PC-3 (cell line): Measurements from ENCODE around the gene SSTR5. TPM values are rescaled to one million over a fixed set of nuclear protein-coding genes. Genes with fewer than 3 reads are reported as not detected.

Experiments
- ATAC-seq: fragments of 200-7000 bp; cut with Tn5 transposase; 2 replicates; pipeline ENCODE4 v1.9.1; 2020; ENCODE audit warnings: mild to moderate bottlenecking, moderate library complexity
- BruUV-seq: library from RNA; stranded (reverse); fragments of 400-500 nt; replicated peaks from 2 replicates; lab custom pipeline; 2021; lab: Mats Ljungman, UMichigan
- CTCF ChIA-PET: fragments of 300-600 bp; sonication (Branson Sonifier 250); formaldehyde crosslinking; loops from one replicate; lab custom pipeline; 2022; ENCODE audit warnings: antibody characterized with exemption; lab: Charles Lee
- POLR2A ChIA-PET: fragments of 300-600 bp; sonication (Branson Sonifier 250); formaldehyde crosslinking; loops from one replicate; lab custom pipeline; 2022; ENCODE audit warnings: antibody characterized with exemption; ENCODE audit not compliant: unreplicated experiment; lab: Charles Lee
- DNase-seq: peaks from one replicate; pipeline ENCODE4 v3.0.0-alpha.2; 2015
- H2AFZ ChIP-seq: fragments of 300-600 bp; sonication (generic); 2 replicates; pipeline ENCODE4 v1.6.0; 2016; ENCODE audit warnings: antibody characterized with exemption, low read length
- H3F3A ChIP-seq: fragments of 300-600 bp; sonication (generic); one replicate; pipeline ENCODE4 v1.6.0; 2017; ENCODE audit warnings: antibody characterized with exemption, low read length, control low read depth, mild to moderate bottlenecking; ENCODE audit not compliant: unreplicated experiment
- H3K27ac ChIP-seq: fragments of 300-600 bp; sonication (generic); 2 replicates; pipeline ENCODE4 v1.5.1; 2016; ENCODE audit warnings: mild to moderate bottlenecking, low read length
- H3K27me3 ChIP-seq: fragments of 300-600 bp; sonication (generic); 2 replicates; pipeline ENCODE4 v1.6.1; 2016; ENCODE audit warnings: low read length, mixed read lengths
- H3K36me3 ChIP-seq: fragments of 300-600 bp; sonication (generic); 2 replicates; pipeline ENCODE4 v1.6.1; 2016; ENCODE audit warnings: low read depth, mixed run types, low read length, mixed read lengths
- H3K4me1 ChIP-seq: fragments of 300-600 bp; sonication (generic); 2 replicates; pipeline ENCODE4 v1.5.1; 2016; ENCODE audit warnings: low read length; ENCODE audit not compliant: insufficient read depth
- H3K4me2 ChIP-seq: fragments of 300-600 bp; sonication (generic); 2 replicates; pipeline ENCODE4 v1.6.0; 2016; ENCODE audit warnings: low read length
- H3K4me3 ChIP-seq: fragments of 300-600 bp; sonication (generic); 2 replicates; pipeline ENCODE4 v1.5.1; 2016; ENCODE audit warnings: mild to moderate bottlenecking, low read length, mixed read lengths
- H3K79me2 ChIP-seq: fragments of 300-600 bp; sonication (generic); 2 replicates; pipeline ENCODE4 v1.6.1; 2017; ENCODE audit warnings: low read length, mixed read lengths
- H3K9ac ChIP-seq: fragments of 300-600 bp; sonication (generic); 2 replicates; pipeline ENCODE4 v1.6.0; 2016; ENCODE audit warnings: mild to moderate bottlenecking, low read length
- H3K9me2 ChIP-seq: fragments of 300-600 bp; sonication (generic); replicated peaks from 2 replicates; pipeline ENCODE4 v1.6.1; 2016; ENCODE audit warnings: mixed run types, low read length, mixed read lengths
- H3K9me3 ChIP-seq: fragments of 300-600 bp; sonication (generic); 2 replicates; pipeline ENCODE4 v1.6.1; 2016; ENCODE audit warnings: low read length, mixed read lengths
- H4K20me1 ChIP-seq: fragments of 300-600 bp; sonication (generic); 2 replicates; pipeline ENCODE4 v1.6.1; 2016; ENCODE audit warnings: low read length, mixed read lengths
- CTCF ChIP-seq: fragments of 300-600 bp; sonication (generic); conservative IDR thresholded peaks from 2 replicates; pipeline ENCODE4 v1.5.1; 2017; ENCODE audit warnings: antibody characterized with exemption, low read depth, mild to moderate bottlenecking, low read length
- EZH2 ChIP-seq: fragments of 300-600 bp; sonication (generic); IDR thresholded peaks from one replicate; pipeline ENCODE4 v1.6.1; 2017; ENCODE audit warnings: antibody characterized with exemption, mild to moderate bottlenecking, low read length; ENCODE audit not compliant: unreplicated experiment
- EZH2phosphoT487 ChIP-seq: fragments of 300-600 bp; sonication (generic); IDR thresholded peaks from 2 replicates; pipeline ENCODE4 v1.6.1; 2018; ENCODE audit warnings: mild to moderate bottlenecking, antibody characterized with exemption, low read length, borderline replicate concordance
- intact Hi-C: fragments of 100-400 bp; cut with micrococcal nuclease; formaldehyde crosslinking; loops from 2 replicates; pipeline ENCODE4 v1.9.0; 2023
- total RNA-seq: library from RNA; depleted of rRNA; stranded (reverse); fragments of >200 nt; gene quantifications from 2 replicates; pipeline ENCODE4 v1.2.3, GENCODE V29; 2014

Gene SSTR5
- total RNA-seq, 1 experiment from 2014 or later: 0.51 TPM

GRCh38 chr16:1105888-1106620 lies 33.5 kb downstream of the SSTR5 start:
- Histone ChIP-seq H3K27ac (no peak overlapping the region), H4K20me1 (no peaks in the 10 kb centered on the region), H3K79me2 (no peaks in the 10 kb centered on the region), H3K9me2 (no peaks in the 10 kb centered on the region), H3K27me3 (peaks cover 37% of the 10 kb centered on the region), H3K9ac (no peak overlapping the region), H3K36me3 (no peaks in the 10 kb centered on the region), H3K9me3 (no peaks in the 10 kb centered on the region), H3F3A (no peaks in the 10 kb centered on the region), H3K4me1 (no peaks in the 10 kb centered on the region; the same call in 1 of the 2 replicates), H3K4me3 (no peak overlapping the region), H3K4me2 (no peak overlapping the region), H2AFZ (no peak overlapping the region)
- intact Hi-C loops: no loop called here
- peak; percentile 64 for DNase-seq
- TF ChIP-seq CTCF: peak; percentile 65
- no peak for TF ChIP-seq EZH2phosphoT487
- ChIA-PET CTCF (no interaction called here), POLR2A (no interaction called here)
- no TSS peak for BruUV-seq
- peak; percentile 70 for ATAC-seq

- POLR2A ChIA-PET: no interaction called here
- peaks cover 37% of the 10 kb centered on the region for H3K27me3 ChIP-seq
- no peak for ATAC-seq
Measured at GRCh38 chr16:1106659-1107058, 34.1 kb downstream of the SSTR5 start.

More at GRCh38 chr16:1106659-1107058, 34.1 kb downstream of the SSTR5 start:
- no peaks in the 10 kb centered on the region; the same call in 1 of the 2 replicates for H3K4me1 ChIP-seq
- intact Hi-C loops: no loop called here
- no peaks in the 10 kb centered on the region for H3K9me2 ChIP-seq
- H3K27ac ChIP-seq: no peak overlapping the region
- H3K79me2 ChIP-seq: no peaks in the 10 kb centered on the region
- H4K20me1 ChIP-seq: no peaks in the 10 kb centered on the region
- no peak overlapping the region for H3K9ac ChIP-seq
- no peaks in the 10 kb centered on the region for H3K36me3 ChIP-seq
- no TSS peak for BruUV-seq
- H3F3A ChIP-seq: no peaks in the 10 kb centered on the region
- H3K9me3 ChIP-seq: no peaks in the 10 kb centered on the region
- CTCF ChIA-PET: no interaction called here
- no peak overlapping the region for H3K4me2 ChIP-seq
- no peak overlapping the region for H3K4me3 ChIP-seq
- TF ChIP-seq CTCF: no peak
- TF ChIP-seq EZH2: no peak
- TF ChIP-seq EZH2phosphoT487: no peak
- no peak for DNase-seq
- no peak overlapping the region for H2AFZ ChIP-seq
